Left ventricle myocardium inferior (tissue), 1 donor: ENCODE data around the gene EEFSEC. TPM values are rescaled to one million over a fixed set of nuclear protein-coding genes. Genes with fewer than 3 reads are reported as not detected.

Source experiments
- DNase-seq: peaks from one replicate; pipeline ENCODE4 v3.0.0-alpha.2; 2020
- H3K27ac ChIP-seq: fragments of 200-600 bp; replicated peaks from 2 replicates; pipeline ENCODE4 v1.8.0; 2021
- H3K27me3 ChIP-seq: fragments of 200-600 bp; 2 replicates; pipeline ENCODE4 v1.8.0; 2021; ENCODE audit warnings: low read depth
- H3K36me3 ChIP-seq: fragments of 200-600 bp; 2 replicates; pipeline ENCODE4 v1.8.0; 2021
- H3K4me1 ChIP-seq: fragments of 200-600 bp; 2 replicates; pipeline ENCODE4 v1.8.0; 2021
- H3K4me3 ChIP-seq: fragments of 200-600 bp; 2 replicates; pipeline ENCODE4 v1.8.0; 2021; ENCODE audit warnings: mild to moderate bottlenecking, moderate library complexity
- H3K9me3 ChIP-seq: fragments of 200-600 bp; replicated peaks from 2 replicates; pipeline ENCODE4 v1.8.0; 2021
- CTCF ChIP-seq: fragments of 200-600 bp; IDR thresholded peaks from 2 replicates; pipeline ENCODE4 v1.8.0; 2021; ENCODE audit warnings: antibody characterized with exemption, mild to moderate bottlenecking, borderline replicate concordance
- intact Hi-C: fragments of 100-400 bp; cut with micrococcal nuclease; formaldehyde crosslinking; loops from one replicate; pipeline ENCODE4 v1.11.0; 2022
- total RNA-seq: library from RNA; stranded (reverse); fragmentation: NEBNext Ultra II Directional; extraction: Animal tissue kit (Norgen Biotek cat#: 25700); gene quantifications from one replicate; pipeline ENCODE4 v1.2.1, GENCODE V29; 2021
- donor health status: DM: no; HTN: yes; CAD: no; lungs with severe emphysema.

Gene EEFSEC
- total RNA-seq, 1 donor from 2014 or later = 23.7 TPM

GRCh38 chr3:128397484-128397883 is 244.2 kb downstream of the EEFSEC start:
- Histone ChIP-seq H3K4me1 (peaks cover 44% of the 10 kb centered on the region), H3K4me3 (no peak overlapping the region), H3K9me3 (no peaks in the 10 kb centered on the region), H3K36me3 (no peaks in the 10 kb centered on the region), H3K27ac (no peak overlapping the region), H3K27me3 (no peaks in the 10 kb centered on the region)
- no peak for DNase-seq
- intact Hi-C loops = no loop called here
- no peak for TF ChIP-seq CTCF

- H3K9me3 ChIP-seq = no peaks in the 10 kb centered on the region
- intact Hi-C loops = no loop called here
- DNase-seq = no peak
- H3K27me3 ChIP-seq = no peaks in the 10 kb centered on the region
- no peak overlapping the region for H3K4me3 ChIP-seq
- no peak overlapping the region for H3K27ac ChIP-seq
- H3K36me3 ChIP-seq = no peaks in the 10 kb centered on the region
- no peak for TF ChIP-seq CTCF
- H3K4me1 ChIP-seq = peaks cover 47% of the 10 kb centered on the region
These were observed 245.3 kb downstream of the EEFSEC start for GRCh38 chr3:128398586-128398985.

GRCh38 chr3:128399221-128399915 is 246.1 kb downstream of the EEFSEC start:
- intact Hi-C loops = no loop called here
- no peak overlapping the region for H3K4me3 ChIP-seq
- no peak for DNase-seq
- no peak for TF ChIP-seq CTCF
- H3K4me1 ChIP-seq = peaks cover 44% of the 10 kb centered on the region
- H3K27me3 ChIP-seq = no peaks in the 10 kb centered on the region
- no peaks in the 10 kb centered on the region for H3K36me3 ChIP-seq
- H3K9me3 ChIP-seq = no peaks in the 10 kb centered on the region
- no peak overlapping the region for H3K27ac ChIP-seq

GRCh38 chr3:128400671-128401070 is 247.4 kb downstream of the EEFSEC start:
- Histone ChIP-seq H3K4me3 (no peak overlapping the region), H3K4me1 (peaks cover 39% of the 10 kb centered on the region), H3K9me3 (no peaks in the 10 kb centered on the region), H3K27me3 (no peaks in the 10 kb centered on the region), H3K27ac (no peak overlapping the region), H3K36me3 (no peaks in the 10 kb centered on the region)
- no peak for DNase-seq
- TF ChIP-seq CTCF = no peak
- intact Hi-C loops = no loop called here

GRCh38 chr3:128402319-128402718 is 249.0 kb downstream of the EEFSEC start:
- intact Hi-C loops = no loop called here
- peaks cover 33% of the 10 kb centered on the region for H3K4me1 ChIP-seq

More at GRCh38 chr3:128402319-128402718, 249.0 kb downstream of the EEFSEC start:
- no peaks in the 10 kb centered on the region for H3K9me3 ChIP-seq
- no peaks in the 10 kb centered on the region for H3K36me3 ChIP-seq
- H3K4me3 ChIP-seq = no peak overlapping the region
- TF ChIP-seq CTCF = no peak
- no peak for DNase-seq
- H3K27ac ChIP-seq = no peak overlapping the region
- no peaks in the 10 kb centered on the region for H3K27me3 ChIP-seq
